ENCODE results near the gene WDR45.

DNA sequence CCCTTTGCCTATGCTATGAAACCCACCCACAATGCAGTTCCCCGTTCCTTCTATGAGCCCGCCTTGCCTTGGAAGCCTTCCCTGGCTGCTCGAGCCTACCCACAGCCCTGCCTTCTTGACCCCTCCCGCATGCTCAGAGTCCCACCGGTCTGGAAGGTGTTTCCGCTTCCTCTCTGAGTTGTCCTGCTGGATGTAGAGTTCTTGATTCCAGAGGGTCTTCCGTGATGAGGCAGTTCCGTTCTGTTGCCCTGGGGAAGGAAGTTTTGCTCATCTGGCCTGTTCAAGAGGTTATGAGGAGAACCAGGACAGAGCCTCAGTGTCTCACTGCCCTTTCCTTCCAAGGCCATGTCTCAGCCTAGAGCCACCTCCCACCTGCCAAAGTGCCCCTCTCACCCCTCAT lies 36.4 kb upstream of the WDR45 start:
- TF ChIP-seq, protein P1, sequence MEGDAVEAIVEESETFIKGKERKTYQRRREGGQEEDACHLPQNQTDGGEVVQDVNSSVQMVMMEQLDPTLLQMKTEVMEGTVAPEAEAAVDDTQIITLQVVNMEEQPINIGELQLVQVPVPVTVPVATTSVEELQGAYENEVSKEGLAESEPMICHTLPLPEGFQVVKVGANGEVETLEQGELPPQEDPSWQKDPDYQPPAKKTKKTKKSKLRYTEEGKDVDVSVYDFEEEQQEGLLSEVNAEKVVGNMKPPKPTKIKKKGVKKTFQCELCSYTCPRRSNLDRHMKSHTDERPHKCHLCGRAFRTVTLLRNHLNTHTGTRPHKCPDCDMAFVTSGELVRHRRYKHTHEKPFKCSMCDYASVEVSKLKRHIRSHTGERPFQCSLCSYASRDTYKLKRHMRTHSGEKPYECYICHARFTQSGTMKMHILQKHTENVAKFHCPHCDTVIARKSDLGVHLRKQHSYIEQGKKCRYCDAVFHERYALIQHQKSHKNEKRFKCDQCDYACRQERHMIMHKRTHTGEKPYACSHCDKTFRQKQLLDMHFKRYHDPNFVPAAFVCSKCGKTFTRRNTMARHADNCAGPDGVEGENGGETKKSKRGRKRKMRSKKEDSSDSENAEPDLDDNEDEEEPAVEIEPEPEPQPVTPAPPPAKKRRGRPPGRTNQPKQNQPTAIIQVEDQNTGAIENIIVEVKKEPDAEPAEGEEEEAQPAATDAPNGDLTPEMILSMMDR (tag by site-specific recombination; IDR thresholded peaks at IDR 0.05), result no peak
- no peak for TF ChIP-seq KLF10 (tag by site-specific recombination; IDR thresholded peaks at IDR 0.05)
- TF ChIP-seq, protein P2, sequence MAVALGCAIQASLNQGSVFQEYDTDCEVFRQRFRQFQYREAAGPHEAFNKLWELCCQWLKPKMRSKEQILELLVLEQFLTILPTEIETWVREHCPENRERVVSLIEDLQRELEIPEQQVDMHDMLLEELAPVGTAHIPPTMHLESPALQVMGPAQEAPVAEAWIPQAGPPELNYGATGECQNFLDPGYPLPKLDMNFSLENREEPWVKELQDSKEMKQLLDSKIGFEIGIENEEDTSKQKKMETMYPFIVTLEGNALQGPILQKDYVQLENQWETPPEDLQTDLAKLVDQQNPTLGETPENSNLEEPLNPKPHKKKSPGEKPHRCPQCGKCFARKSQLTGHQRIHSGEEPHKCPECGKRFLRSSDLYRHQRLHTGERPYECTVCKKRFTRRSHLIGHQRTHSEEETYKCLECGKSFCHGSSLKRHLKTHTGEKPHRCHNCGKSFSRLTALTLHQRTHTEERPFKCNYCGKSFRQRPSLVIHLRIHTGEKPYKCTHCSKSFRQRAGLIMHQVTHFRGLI (tag by site-specific recombination; IDR thresholded peaks at IDR 0.05), result no peak
- TF ChIP-seq ZNF521 (tag by site-specific recombination; IDR thresholded peaks at IDR 0.05), result no peak
- no peak for TF ChIP-seq ZNF785 (tag by site-specific recombination; IDR thresholded peaks at IDR 0.05)
- TF ChIP-seq WT1 (tag by site-specific recombination; IDR thresholded peaks at IDR 0.05), result no peak
- no peak for TF ChIP-seq YY1 (tag by site-specific recombination; IDR thresholded peaks at IDR 0.05)

Measured in HEK293 (cell line).